ENCODE results near the gene APP. TPM values are rescaled to one million over a fixed set of nuclear protein-coding genes. Genes with fewer than 3 reads are reported as not detected.

APP gene
- total and polyA plus RNA-seq, 7 donors, result 71.7 to 355 (median 270) TPM

GRCh38 chr21:25959799-25960198 is 210.8 kb downstream of the APP start:
- H3K27ac ChIP-seq, result no peak overlapping the region
- peaks cover 0 to 21% (median 5%) of the 10 kb centered on the region in 4 donors for H3K36me3 ChIP-seq
- no peak for TF ChIP-seq CTCF (IDR thresholded peaks at IDR 0.05)
- no peak for TF ChIP-seq POLR2AphosphoS5 (IDR thresholded peaks at IDR 0.05)
- no peak for TF ChIP-seq POLR2A (IDR thresholded peaks at IDR 0.05)
- TF ChIP-seq EP300 (IDR thresholded peaks at IDR 0.05), result no peak
- H3K4me1 ChIP-seq, result no peaks in the 10 kb centered on the region
- DNase-seq, result no peak
- WGBS, 2 donors, result 92 to 94% methylated on average over 3 of the region's 3 CpGs
- intact Hi-C loops (cut with DNase I), result no loop called here
- no peaks in the 10 kb centered on the region for H3K27me3 ChIP-seq
- H3K9me3 ChIP-seq, result no peaks in the 10 kb centered on the region
- no peak overlapping the region for H3K4me3 ChIP-seq

DNA sequence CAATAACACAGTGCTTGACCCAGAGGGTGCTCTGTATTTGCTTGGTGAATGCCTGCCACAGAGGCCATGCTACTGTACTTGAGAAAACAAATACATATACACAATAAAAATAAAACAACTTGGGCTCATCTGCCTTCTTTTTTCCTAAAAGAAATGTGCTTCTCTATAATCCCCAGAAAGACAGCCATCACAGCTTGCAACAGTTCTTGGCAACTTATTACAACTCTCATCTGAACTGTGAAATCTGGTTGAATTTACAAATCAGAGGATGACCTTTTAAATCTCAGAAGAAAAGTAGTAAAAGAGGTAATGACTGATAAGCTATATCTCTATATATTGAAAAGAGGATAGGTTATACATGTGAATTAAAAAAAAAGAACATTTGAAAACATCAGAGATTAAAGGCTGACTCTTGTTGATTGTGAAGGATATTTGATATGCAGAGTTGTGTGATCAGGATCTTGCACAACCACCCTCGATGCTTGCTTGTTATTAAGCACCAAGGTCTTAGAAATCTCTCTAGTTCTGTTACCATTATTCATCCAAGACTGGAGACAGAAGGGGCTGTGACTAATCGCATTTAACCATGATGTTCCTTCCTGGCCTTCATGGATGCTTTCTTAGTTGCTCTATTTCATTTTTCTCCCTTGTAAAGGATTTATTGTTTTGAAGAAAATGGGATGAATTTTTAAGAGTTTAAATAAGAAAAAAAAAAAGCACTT is 213.4 kb downstream of the APP start:
- 76 to 78% methylated on average over 2 of the region's 2 CpGs for WGBS, 2 donors
- DNase-seq, result no peak
- intact Hi-C loops (cut with DNase I), result no loop called here
- TF ChIP-seq POLR2AphosphoS5 (IDR thresholded peaks at IDR 0.05) (no peak), CTCF (IDR thresholded peaks at IDR 0.05) (no peak), POLR2A (IDR thresholded peaks at IDR 0.05) (no peak), EP300 (IDR thresholded peaks at IDR 0.05) (no peak)
- Histone ChIP-seq H3K36me3 (peaks cover 4 to 45% (median 5%) of the 10 kb centered on the region in 4 donors), H3K4me3 (no peak overlapping the region), H3K9me3 (no peaks in the 10 kb centered on the region), H3K4me1 (no peaks in the 10 kb centered on the region), H3K27ac (no peak overlapping the region), H3K27me3 (no peaks in the 10 kb centered on the region)

DNA sequence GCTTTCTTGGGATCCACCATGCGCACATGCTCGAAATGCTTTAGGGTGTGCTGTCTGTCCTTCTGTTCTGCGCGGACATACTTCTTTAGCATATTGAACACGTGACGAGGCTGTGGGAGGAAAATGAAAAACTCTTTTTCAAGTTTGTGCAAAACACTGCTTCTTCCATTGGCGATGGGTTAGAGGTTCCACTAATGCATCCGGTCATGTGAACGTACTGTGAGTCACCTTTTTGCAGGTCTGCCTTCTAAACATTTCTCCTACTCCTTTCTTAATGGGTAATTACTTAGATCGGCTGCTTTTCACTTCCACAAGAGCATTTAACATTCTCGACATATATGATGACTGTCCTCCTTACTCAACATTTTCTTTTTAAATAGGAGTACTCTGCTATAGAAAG is 214.9 kb downstream of the APP start:
- no peak overlapping the region for H3K4me3 ChIP-seq
- no peaks in the 10 kb centered on the region for H3K4me1 ChIP-seq
- H3K36me3 ChIP-seq, result peaks cover 4 to 45% (median 5%) of the 10 kb centered on the region in 4 donors
- TF ChIP-seq POLR2AphosphoS5 (IDR thresholded peaks at IDR 0.05), result no peak
- TF ChIP-seq CTCF (IDR thresholded peaks at IDR 0.05), result no peak
- TF ChIP-seq EP300 (IDR thresholded peaks at IDR 0.05), result no peak
- no peak for TF ChIP-seq POLR2A (IDR thresholded peaks at IDR 0.05)
- intact Hi-C loops (cut with DNase I), result no loop called here
- WGBS, 2 donors, result 97 to 98% methylated on average over 11 of the region's 11 CpGs
- no peaks in the 10 kb centered on the region for H3K27me3 ChIP-seq
- no peak for DNase-seq
- H3K27ac ChIP-seq, result no peak overlapping the region
- H3K9me3 ChIP-seq, result no peaks in the 10 kb centered on the region

DNA sequence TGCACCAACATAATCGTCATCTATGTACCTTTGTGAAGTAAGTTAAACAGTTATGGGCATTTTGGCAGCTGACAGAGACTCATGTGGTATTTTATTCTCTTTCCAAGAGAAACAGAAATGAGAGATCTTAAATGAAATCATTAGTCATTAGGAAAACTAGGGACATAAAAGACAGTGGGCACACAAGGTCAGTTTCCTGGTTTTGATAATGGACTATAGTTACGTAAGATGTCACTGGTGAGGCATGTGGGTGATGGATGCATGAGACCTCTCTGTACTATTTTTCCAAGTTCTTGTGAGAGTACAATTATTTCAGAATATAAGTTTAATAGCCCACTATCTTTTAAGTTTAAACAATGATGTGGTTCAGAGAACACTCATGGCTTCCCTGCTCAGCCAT is 216.9 kb downstream of the APP start:
- TF ChIP-seq POLR2A (IDR thresholded peaks at IDR 0.05) (no peak), POLR2AphosphoS5 (IDR thresholded peaks at IDR 0.05) (no peak), CTCF (IDR thresholded peaks at IDR 0.05) (no peak), EP300 (IDR thresholded peaks at IDR 0.05) (no peak)
- no peaks in the 10 kb centered on the region for H3K4me1 ChIP-seq
- intact Hi-C loops (cut with DNase I), result no loop called here
- peaks cover 1 to 36% (median 4%) of the 10 kb centered on the region in 4 donors for H3K36me3 ChIP-seq
- WGBS, 2 donors, result 91 to 96% methylated on average over 2 of the region's 2 CpGs
- H3K27me3 ChIP-seq, result no peaks in the 10 kb centered on the region
- H3K9me3 ChIP-seq, result no peaks in the 10 kb centered on the region
- peak overlapping the region in 1 of 4 donors; percentile 14 for H3K27ac ChIP-seq
- H3K4me3 ChIP-seq, result no peak overlapping the region
- DNase-seq, result no peak
